ENCODE results near the gene ANKRD23. TPM values are rescaled to one million over a fixed set of nuclear protein-coding genes. Genes with fewer than 3 reads are reported as not detected.

ANKRD23 gene
- total RNA-seq, 1 donor = 2.3 TPM

DNA sequence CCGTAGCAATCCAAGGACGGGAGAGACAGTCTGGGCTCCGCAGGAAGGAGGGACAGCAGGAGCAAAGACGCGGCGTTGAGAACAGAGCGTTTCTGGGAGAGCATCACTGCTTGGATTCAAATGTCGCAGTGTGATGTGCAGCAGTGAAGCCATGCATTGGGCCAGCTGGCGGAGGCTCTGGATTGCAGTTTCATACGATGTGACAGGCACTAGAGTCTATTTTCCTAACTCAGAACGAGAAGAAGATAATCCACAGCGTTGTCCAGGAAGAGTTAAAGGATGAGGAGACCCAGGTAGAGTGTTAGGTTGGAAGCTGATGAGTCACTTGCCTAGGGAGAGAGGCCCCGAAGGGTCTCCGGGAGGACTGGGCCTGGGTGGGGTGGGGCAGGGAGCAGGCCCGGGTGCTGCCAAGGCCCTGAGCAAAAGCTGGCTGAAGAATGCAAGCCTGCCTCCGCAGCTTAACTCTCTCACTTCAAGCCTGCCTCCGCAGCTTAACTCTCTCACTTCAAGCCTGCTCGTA lies 43.7 kb upstream of the ANKRD23 start:
- H3K4me3 ChIP-seq (ENCODE audit: low read depth, low read length) = no peak overlapping the region
- peak; percentile 47 for DNase-seq (ENCODE audit: low read depth)
- TF ChIP-seq, protein P1, sequence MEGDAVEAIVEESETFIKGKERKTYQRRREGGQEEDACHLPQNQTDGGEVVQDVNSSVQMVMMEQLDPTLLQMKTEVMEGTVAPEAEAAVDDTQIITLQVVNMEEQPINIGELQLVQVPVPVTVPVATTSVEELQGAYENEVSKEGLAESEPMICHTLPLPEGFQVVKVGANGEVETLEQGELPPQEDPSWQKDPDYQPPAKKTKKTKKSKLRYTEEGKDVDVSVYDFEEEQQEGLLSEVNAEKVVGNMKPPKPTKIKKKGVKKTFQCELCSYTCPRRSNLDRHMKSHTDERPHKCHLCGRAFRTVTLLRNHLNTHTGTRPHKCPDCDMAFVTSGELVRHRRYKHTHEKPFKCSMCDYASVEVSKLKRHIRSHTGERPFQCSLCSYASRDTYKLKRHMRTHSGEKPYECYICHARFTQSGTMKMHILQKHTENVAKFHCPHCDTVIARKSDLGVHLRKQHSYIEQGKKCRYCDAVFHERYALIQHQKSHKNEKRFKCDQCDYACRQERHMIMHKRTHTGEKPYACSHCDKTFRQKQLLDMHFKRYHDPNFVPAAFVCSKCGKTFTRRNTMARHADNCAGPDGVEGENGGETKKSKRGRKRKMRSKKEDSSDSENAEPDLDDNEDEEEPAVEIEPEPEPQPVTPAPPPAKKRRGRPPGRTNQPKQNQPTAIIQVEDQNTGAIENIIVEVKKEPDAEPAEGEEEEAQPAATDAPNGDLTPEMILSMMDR (IDR thresholded peaks at IDR 0.05; ENCODE audit: insufficient read depth, low read length) = no peak

DNA sequence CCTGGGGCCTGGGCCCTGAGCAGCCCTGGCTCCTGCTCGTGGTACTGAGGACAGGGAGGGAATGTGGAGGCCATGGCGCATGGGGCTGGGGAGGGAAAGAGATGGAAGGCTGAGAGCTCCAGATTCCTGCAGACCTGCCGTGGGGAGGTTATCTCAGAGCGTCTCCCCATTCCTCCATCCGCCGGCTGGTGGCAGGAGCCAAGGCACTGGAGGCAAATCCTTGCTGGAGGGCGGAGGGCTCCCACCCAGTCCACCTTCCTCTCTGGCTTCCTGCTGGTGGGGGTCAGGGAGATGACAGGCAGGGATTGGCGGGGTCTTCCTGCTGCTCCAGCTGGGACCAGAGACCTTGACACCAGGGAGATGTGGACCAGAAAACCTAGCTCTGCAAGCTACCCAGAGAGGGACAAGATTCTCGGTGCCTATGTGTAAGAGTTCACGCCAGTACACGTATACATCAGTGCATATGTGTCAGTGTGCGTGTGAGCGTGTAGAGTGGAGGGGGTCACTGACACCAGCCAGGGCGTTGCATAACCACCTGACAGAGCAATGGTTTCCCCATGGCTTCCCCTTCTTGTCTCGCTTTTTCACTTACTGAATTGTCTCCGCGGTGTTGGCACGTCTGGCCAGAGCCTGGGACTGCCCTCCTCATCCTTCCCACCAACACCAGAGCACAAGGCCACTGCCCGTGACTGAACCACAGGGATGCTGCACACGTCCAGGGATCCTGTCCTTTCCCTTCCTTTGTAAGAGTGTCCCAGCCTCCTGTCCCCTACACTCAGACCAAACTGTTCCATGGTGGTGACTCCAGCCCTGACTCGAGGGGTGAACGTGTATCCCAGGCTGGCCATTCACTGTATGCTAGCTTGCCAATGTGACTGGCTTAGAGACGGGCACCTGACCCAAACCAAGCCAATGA lies 41.9 kb upstream of the ANKRD23 start:
- TF ChIP-seq, protein P1 (IDR thresholded peaks at IDR 0.05; ENCODE audit: insufficient read depth, low read length) = no peak
- DNase-seq (ENCODE audit: low read depth) = no peak
- no peak overlapping the region for H3K4me3 ChIP-seq (ENCODE audit: low read depth, low read length)

DNA sequence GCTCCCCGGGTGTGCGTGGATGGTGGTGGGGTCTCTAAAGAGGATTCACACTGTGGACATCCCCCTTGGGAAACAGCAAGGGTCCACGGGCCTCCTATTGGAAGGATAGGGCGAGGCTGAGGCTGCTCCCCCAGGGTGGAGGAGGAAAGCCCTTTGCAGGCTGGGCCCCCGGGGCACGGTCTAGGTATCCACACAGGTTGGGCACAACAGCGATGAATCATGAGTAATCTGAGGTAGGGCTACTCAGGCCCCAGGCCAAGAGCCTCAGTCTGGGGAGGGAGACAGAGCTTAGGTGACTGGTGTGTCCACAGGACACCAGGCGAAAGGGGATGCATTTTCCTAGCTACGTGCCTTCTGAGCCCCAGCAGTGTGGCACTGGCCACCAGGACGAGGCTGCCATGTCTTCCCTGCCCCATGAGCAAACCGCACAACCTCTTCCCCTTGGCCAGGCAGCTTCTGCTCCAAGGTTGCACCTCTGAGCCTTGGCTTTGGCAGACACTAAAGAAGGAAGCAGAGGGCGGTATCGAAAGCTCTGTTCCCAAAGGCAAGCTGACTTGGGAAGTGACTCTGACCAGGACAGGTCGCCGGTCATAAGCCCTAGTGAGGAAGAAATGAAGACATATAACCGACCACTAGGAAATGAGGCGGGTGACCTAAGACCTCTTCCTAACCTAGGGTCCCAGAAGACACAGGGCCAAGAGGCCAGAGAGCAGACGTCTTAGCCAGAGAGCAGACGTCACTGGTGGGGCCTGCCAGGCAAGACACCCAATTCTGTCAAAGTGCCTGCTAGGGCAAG lies 40.7 kb upstream of the ANKRD23 start:
- DNase-seq (ENCODE audit: low read depth) = no peak
- TF ChIP-seq, protein P1 (IDR thresholded peaks at IDR 0.05; ENCODE audit: insufficient read depth, low read length) = no peak
- no peak overlapping the region for H3K4me3 ChIP-seq (ENCODE audit: low read depth, low read length)

DNA sequence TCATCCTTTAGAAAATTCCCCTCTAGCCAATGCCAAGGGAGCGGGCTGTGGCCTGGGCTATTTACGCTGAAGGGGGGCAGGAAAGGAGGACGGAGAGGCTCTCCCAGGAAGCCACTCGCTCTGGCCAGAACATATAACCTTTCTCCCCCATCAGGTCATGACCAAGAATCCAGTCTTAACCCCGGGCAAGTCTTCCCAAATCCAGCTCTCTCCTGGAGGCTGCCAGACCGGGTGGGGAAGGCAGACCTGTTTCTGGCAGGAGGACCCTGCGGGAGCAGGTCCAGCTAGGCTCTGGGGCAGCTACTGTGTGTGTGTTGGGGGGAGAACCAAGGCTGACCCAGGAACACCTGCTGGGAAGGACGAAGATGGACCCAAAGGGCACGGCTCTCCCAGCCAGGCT lies 39.5 kb upstream of the ANKRD23 start:
- TF ChIP-seq, protein P1 (IDR thresholded peaks at IDR 0.05; ENCODE audit: insufficient read depth, low read length) = no peak
- no peak overlapping the region for H3K4me3 ChIP-seq (ENCODE audit: low read depth, low read length)
- no peak for DNase-seq (ENCODE audit: low read depth)

DNA sequence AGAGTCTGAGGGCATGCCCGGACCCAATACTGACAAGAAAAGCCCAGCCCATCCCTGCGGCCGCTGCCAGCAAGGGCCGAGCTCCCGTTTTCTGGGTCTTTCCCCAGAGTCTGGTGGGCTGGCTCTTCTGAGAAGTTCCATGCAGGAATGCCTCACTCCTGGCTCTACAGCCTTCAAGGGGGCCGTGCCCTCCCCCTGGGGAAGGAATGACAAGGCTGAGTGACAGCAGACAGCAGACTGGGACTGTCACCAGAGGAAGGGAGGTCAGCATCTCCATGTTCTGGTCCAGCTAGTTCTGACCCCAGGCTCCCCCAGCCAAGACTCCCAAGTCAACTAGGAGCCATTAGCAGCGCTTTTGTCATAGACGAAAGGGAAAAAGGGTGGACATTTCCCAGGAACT lies 39.1 kb upstream of the ANKRD23 start:
- DNase-seq (ENCODE audit: low read depth) = no peak
- H3K4me3 ChIP-seq (ENCODE audit: low read depth, low read length) = no peak overlapping the region
- TF ChIP-seq, protein P1 (IDR thresholded peaks at IDR 0.05; ENCODE audit: insufficient read depth, low read length) = no peak

DNA sequence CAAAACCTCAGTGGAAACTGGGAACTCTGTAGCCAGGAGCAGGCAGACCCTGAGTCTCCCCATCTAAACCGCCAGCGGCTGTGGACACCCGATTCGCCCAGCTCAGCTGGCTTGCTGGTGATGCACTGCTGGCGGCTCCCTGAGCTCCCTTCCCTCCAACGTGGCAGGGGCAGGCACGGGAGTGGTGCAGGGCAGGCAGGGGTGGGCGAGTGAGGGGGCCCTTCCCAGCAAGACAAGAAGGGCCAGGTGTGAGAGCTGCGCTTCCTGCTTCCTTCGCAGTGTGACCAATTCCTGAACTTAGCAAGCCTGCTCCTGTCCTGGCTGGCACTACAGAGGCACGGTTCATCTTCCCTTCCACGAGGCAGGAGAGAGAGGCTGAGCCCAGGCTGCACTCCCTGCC lies 38.4 kb upstream of the ANKRD23 start:
- no peak for DNase-seq (ENCODE audit: low read depth)
- TF ChIP-seq, protein P1 (IDR thresholded peaks at IDR 0.05; ENCODE audit: insufficient read depth, low read length) = no peak
- no peak overlapping the region for H3K4me3 ChIP-seq (ENCODE audit: low read depth, low read length)
